ENCODE results near the gene PEG3. TPM values are rescaled to one million over a fixed set of nuclear protein-coding genes. Genes with fewer than 3 reads are reported as not detected.

PEG3 gene
- total and polyA plus RNA-seq, 2 of the 4 experiments (the other 2 are of a cell fraction) = not detected

GRCh38 chr19:56838024-56838908, 2.3 kb downstream of the PEG3 start:
- TF ChIP-seq RFX5 (IDR thresholded peaks at IDR 0.05; ENCODE audit: low read depth, low read length) = no peak
- TF ChIP-seq RAD21 (IDR thresholded peaks at IDR 0.05; ENCODE audit: low read length) = no peak
- no peak for TF ChIP-seq RCOR1 (IDR thresholded peaks at IDR 0.05; ENCODE audit: insufficient replicate concordance, low read length)
- TF ChIP-seq POLR2A (IDR thresholded peaks at IDR 0.05; ENCODE audit: low read depth, low read length) = no peak
- TF ChIP-seq MXI1 (IDR thresholded peaks at IDR 0.05; ENCODE audit: borderline replicate concordance, low read depth, low read length) = no peak
- no peak for TF ChIP-seq USF2 (IDR thresholded peaks at IDR 0.05; ENCODE audit: low read depth, low read length)
- no peak for TF ChIP-seq CTCF (conservative IDR thresholded peaks at IDR 0.05; ENCODE audit: low read depth, low read length)
- H3K4me2 ChIP-seq (ENCODE audit: low read depth, low read length) = no peak overlapping the region
- ATAC-seq (ENCODE audit: low read depth) = no peak

More at GRCh38 chr19:56838024-56838908, 2.3 kb downstream of the PEG3 start:
- no TSS peak for BruUV-seq (replicated peaks)
- no peak overlapping the region for H2BK120ac ChIP-seq (ENCODE audit: low read depth, low read length)
- no peaks in the 10 kb centered on the region for H3K79me1 ChIP-seq (ENCODE audit: low read depth in 1 of 2, low read length in 2 of 2)
- no peak overlapping the region for H2BK20ac ChIP-seq (ENCODE audit: low read depth, low read length)
- dilution Hi-C loops (cut with HindIII; ENCODE audit: low sequenced_read_pairs, unreplicated experiment) = no loop called here
- H3K36me3 ChIP-seq (ENCODE audit: control insufficient read depth, insufficient read depth, low read length) = no peaks in the 10 kb centered on the region
- H3K9ac ChIP-seq (ENCODE audit: low read depth, low read length) = no peak overlapping the region
- no peak overlapping the region for H4K5ac ChIP-seq (ENCODE audit: low read depth, low read length)
- no peak overlapping the region for H3K56ac ChIP-seq (ENCODE audit: extremely low read depth, insufficient read depth, low read length)
- in situ Hi-C loops (cut with MboI; ENCODE audit: low sequenced_read_pairs) = no loop called here
- no peak overlapping the region for H2BK5ac ChIP-seq (ENCODE audit: low read depth, low read length, poor library complexity, severe bottlenecking)
- peak overlapping the region; percentile 24 for H2AK9ac ChIP-seq (replicated peaks; ENCODE audit: low read depth, low read length, poor library complexity)
- H4K8ac ChIP-seq (ENCODE audit: low read depth in 2 of 2, low read length in 2 of 2) = no peak overlapping the region
- WGBS, 2 experiments (ENCODE audit: extremely low coverage in 2 of 2, insufficient read length in 1 of 2) = 44% methylated on average over 8 of the region's 44 CpGs; no CpG with 5 or more reads in 1 of the 2 experiments
- H3K9me3 ChIP-seq (ENCODE audit: control insufficient read depth, insufficient read depth, low read length) = peaks cover 50% of the 10 kb centered on the region
- H3K18ac ChIP-seq (ENCODE audit: low read depth, low read length) = no peak overlapping the region
- no peak overlapping the region for H3K14ac ChIP-seq (replicated peaks; ENCODE audit: low read depth, low read length)
- H3K27ac ChIP-seq (ENCODE audit: insufficient read depth, low read length) = no peak overlapping the region
- intact Hi-C loops (cut with micrococcal nuclease) = no loop called here
- no peaks in the 10 kb centered on the region for H3K9me1 ChIP-seq (ENCODE audit: insufficient read depth, low read length)
- H4K20me1 ChIP-seq (ENCODE audit: insufficient read depth, low read length) = no peaks in the 10 kb centered on the region
- H2BK15ac ChIP-seq (ENCODE audit: low read depth, low read length) = no peak overlapping the region
- no peak overlapping the region for H4K91ac ChIP-seq (ENCODE audit: insufficient read depth, low read depth, low read length)
- H3K4me3 ChIP-seq (ENCODE audit: insufficient read depth, low read depth, low read length) = no peak overlapping the region
- H2AK5ac ChIP-seq (ENCODE audit: low read depth, low read length) = no peak overlapping the region
- H2AFZ ChIP-seq (replicated peaks; ENCODE audit: low read length, poor library complexity) = peak overlapping the region; percentile 43
- H3K4me1 ChIP-seq (ENCODE audit: control insufficient read depth, insufficient read depth, low read length) = no peaks in the 10 kb centered on the region
- no peak overlapping the region for H3K23ac ChIP-seq (ENCODE audit: low read depth, low read length)
- ChIA-PET CTCF (no interaction called here), POLR2A (ENCODE audit: unreplicated experiment) (no interaction called here)
- no peak for DNase-seq
- no peak overlapping the region for H3K4ac ChIP-seq (ENCODE audit: low read depth, low read length)
- no peaks in the 10 kb centered on the region for H3K27me3 ChIP-seq (ENCODE audit: control insufficient read depth, insufficient read depth, low read length)

Data from IMR-90 (cell line).